Measurements from ENCODE around the gene TLE6.
"Not testable (repeated sequence)": the region's sequence is repeated elsewhere in the genome, so short reads cannot be mapped to it uniquely, and the experiment has no call there.

Gene TLE6

DNA sequence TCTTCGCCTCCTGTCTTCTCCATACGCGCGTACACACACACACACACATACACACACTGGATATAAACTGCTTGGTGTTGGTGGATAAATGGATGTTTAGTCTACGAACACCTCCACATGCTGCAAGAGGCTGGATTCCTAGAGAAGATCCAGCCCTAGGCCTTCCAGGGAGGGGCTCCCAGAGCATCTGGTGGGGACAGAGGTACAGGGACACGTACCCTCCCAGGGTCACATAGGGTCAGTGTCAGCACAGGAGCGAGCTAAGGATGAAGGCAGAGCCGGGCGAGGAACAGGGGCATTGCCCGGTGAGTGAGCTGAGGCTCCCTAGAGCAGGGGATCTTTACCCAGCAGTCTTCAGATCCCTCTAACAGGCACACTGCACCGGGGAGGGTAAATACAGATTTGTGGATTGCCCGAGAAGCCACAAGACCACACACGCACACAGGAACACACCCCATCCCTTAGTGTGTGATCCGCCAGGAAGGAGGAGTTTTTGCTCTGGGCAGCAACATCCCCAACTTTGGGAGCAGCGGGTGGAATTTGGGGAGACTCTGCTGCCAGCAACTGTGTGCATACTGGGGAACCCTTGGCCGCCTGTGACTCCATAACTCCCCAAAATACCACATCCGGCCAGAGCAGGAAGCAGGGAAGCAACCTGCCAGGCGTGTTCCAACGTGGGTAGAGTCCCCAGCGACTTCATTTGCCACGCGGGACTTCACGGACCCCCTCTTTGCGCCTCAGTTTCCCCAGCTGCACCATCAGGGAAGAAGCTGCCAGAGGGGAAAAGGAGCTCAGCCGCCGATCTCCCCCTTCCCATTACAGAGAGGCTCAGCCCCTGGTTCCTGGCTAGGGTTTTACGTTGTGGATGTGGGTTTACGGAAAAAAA, 57.5 kb downstream of the TLE6 start:
- H3K27ac Mint-ChIP-seq = peak overlapping the region; percentile 96
- peak overlapping the region; percentile 92 to 93 for H3K4me3 Mint-ChIP-seq
- peaks cover 30 to 50% of the 10 kb centered on the region in 2 donors for H3K4me1 Mint-ChIP-seq
- peaks cover 17% of the 10 kb centered on the region in 2 donors for H3K27me3 Mint-ChIP-seq
- ATAC-seq (replicated peaks) (peak; percentile 21 to 23), DNase-seq (peak; percentile 25)
- no peaks in the 10 kb centered on the region for H3K36me3 Mint-ChIP-seq
- H3K9me3 Mint-ChIP-seq = no peaks in the 10 kb centered on the region

GRCh38 chr19:3035542-3036118, 58.3 kb downstream of the TLE6 start:
- peak; percentile 89 to 91 for ATAC-seq (replicated peaks)
- peaks cover 11% of the 10 kb centered on the region in 2 donors for H3K27me3 Mint-ChIP-seq
- peak overlapping the region; percentile 96 for H3K27ac Mint-ChIP-seq
- H3K9me3 Mint-ChIP-seq = no peaks in the 10 kb centered on the region
- peak; percentile 95 for DNase-seq
- H3K4me1 Mint-ChIP-seq = peaks cover 27 to 44% of the 10 kb centered on the region in 2 donors
- no peaks in the 10 kb centered on the region for H3K36me3 Mint-ChIP-seq
- H3K4me3 Mint-ChIP-seq = peak overlapping the region; percentile 92 to 93

DNA sequence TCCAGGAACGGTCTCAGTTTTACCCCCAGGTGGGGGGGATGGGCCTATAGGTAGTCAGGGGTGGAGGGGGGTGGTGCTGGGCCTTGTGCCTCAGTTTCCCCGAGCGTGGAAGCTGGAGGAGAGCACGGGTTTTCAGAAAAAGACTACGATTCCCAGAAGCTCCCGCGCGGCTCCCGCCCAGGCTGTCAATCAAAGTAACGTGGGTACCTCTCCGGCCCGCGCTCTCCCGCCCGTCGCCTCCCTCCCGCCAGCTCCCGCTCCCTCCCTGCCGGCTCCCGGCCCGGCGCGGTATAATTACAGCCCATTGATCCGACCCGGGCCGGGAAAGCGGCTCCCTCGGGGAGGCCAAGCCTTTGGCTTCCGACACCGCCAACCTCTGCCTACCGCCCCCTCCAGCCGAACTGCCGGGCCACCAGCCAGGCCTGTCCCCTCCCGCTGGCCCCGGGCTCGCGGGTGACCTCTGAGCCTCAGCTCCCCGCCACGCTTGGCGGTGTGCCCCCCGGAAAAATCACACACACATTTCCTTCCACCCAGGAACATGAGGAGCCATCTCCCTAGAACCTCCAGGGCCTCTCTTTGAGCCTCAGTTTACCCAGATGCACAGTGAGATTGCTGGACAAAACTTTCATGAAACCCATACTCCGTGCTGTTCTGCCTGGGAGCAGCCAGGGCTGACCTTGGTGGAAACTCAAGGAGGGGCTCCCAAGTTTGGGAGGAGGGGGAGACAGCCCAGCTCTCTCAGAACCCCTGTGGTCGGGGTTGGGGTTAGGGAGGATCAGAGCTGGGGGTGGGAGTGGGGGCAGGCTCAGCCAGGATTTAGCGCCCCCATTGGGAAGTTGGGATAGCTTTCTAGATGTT, 59.0 kb downstream of the TLE6 start:
- Mint-ChIP-seq H3K27me3 (peaks cover 11% of the 10 kb centered on the region in 2 donors), H3K4me3 (peak overlapping the region; percentile 92 to 93), H3K4me1 (peaks cover 27 to 47% of the 10 kb centered on the region in 2 donors), H3K27ac (peak overlapping the region; percentile 96), H3K9me3 (no peaks in the 10 kb centered on the region), H3K36me3 (no peaks in the 10 kb centered on the region)
- ATAC-seq (replicated peaks) = peak; percentile 72 to 74
- DNase-seq = peak; percentile 82

DNA sequence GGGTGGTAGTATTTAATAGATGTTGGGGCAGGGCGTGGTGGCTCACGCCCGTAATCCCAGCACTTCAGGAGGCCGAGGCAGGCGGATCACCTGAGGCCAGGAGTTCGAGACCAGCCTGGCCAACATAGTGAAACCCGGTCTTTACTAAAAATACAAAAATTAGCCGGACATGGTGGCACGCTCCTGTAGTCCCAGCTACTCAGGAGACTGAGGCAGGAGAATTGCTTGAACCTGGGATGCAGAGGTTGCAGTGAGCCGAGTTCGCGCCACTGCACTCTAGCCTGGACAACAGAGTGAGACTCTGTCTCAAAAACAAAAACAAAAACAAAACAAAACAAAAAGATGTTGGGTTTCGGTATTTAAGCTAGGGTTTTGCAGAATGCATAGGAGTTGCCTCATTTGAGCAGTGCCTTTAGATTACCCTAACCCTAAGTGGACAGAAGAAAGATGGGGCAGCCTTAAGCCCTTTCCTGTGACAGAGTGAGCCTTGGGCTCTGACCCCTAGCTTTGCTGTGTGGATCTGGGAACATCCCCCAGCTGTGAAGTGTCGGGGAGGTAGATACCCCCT, 59.7 kb downstream of the TLE6 start:
- DNase-seq; H3K9me3 Mint-ChIP-seq; ATAC-seq (replicated peaks); H3K27me3 Mint-ChIP-seq; H3K36me3 Mint-ChIP-seq: not testable (repeated sequence)
- H3K4me1 Mint-ChIP-seq = peaks cover 30 to 51% of the 10 kb centered on the region in 2 donors
- H3K4me3 Mint-ChIP-seq = peak overlapping the region; percentile 92 to 93
- H3K27ac Mint-ChIP-seq = peak overlapping the region; percentile 25

GRCh38 chr19:3038214-3038613, 60.9 kb downstream of the TLE6 start:
- no peaks in the 10 kb centered on the region for H3K36me3 Mint-ChIP-seq
- ATAC-seq (replicated peaks) (no peak), DNase-seq (no peak)
- peaks cover 4 to 5% of the 10 kb centered on the region in 2 donors for H3K27me3 Mint-ChIP-seq
- no peaks in the 10 kb centered on the region for H3K9me3 Mint-ChIP-seq
- no peak overlapping the region for H3K4me3 Mint-ChIP-seq
- peaks cover 34 to 59% of the 10 kb centered on the region in 2 donors for H3K4me1 Mint-ChIP-seq
- peak overlapping the region; percentile 37 for H3K27ac Mint-ChIP-seq

- no peaks in the 10 kb centered on the region for H3K36me3 Mint-ChIP-seq
- H3K27ac Mint-ChIP-seq = no peak overlapping the region
- peaks cover 4 to 5% of the 10 kb centered on the region in 2 donors for H3K27me3 Mint-ChIP-seq
- peaks cover 34 to 53% of the 10 kb centered on the region in 2 donors for H3K4me1 Mint-ChIP-seq
- no peak for ATAC-seq (replicated peaks)
- no peak for DNase-seq
- H3K9me3 Mint-ChIP-seq = no peaks in the 10 kb centered on the region
- no peak overlapping the region for H3K4me3 Mint-ChIP-seq
Observed at GRCh38 chr19:3039125-3039524, 61.8 kb downstream of the TLE6 start.

DNA sequence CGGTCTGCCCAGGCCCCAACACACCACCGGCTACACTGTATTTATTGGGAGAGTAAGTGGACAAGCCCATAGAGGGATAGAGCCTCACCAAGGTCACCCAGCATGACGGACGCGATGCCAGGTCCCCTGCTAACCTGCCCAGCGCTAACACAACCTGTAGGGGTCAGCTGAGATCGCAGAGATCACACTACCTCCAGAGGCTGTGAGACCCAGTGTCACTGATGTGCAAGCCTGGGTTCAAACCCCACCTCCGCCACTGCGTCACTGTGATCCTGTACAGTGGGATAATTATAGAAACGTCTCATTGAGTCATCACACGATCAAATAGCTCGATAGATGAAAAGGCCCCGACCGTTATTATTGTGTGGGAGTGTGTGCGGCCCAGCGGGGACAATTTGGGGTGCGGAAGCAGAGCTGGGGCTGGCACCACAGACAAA, 62.3 kb downstream of the TLE6 start:
- Mint-ChIP-seq H3K27ac (no peak overlapping the region), H3K4me3 (no peak overlapping the region)

GRCh38 chr19:3041327-3041726, 64.0 kb downstream of the TLE6 start:
- peaks cover 19 to 31% of the 10 kb centered on the region in 2 donors for H3K4me1 Mint-ChIP-seq
- H3K27ac Mint-ChIP-seq = no peak overlapping the region
- H3K36me3 Mint-ChIP-seq = no peaks in the 10 kb centered on the region
- DNase-seq (no peak), ATAC-seq (replicated peaks) (no peak)
- peak overlapping the region in 1 of 2 donors; percentile 19 for H3K4me3 Mint-ChIP-seq
- H3K27me3 Mint-ChIP-seq = no peaks in the 10 kb centered on the region
- no peaks in the 10 kb centered on the region for H3K9me3 Mint-ChIP-seq

More for the DNA sequence above, 62.3 kb downstream of the TLE6 start:
- no peaks in the 10 kb centered on the region for H3K36me3 Mint-ChIP-seq
- H3K27me3 Mint-ChIP-seq = peaks cover 0 to under 1% of the 10 kb centered on the region in 2 donors
- no peak for DNase-seq
- H3K4me1 Mint-ChIP-seq = peaks cover 29 to 48% of the 10 kb centered on the region in 2 donors
- no peaks in the 10 kb centered on the region for H3K9me3 Mint-ChIP-seq
- ATAC-seq (replicated peaks) = no peak

DNA sequence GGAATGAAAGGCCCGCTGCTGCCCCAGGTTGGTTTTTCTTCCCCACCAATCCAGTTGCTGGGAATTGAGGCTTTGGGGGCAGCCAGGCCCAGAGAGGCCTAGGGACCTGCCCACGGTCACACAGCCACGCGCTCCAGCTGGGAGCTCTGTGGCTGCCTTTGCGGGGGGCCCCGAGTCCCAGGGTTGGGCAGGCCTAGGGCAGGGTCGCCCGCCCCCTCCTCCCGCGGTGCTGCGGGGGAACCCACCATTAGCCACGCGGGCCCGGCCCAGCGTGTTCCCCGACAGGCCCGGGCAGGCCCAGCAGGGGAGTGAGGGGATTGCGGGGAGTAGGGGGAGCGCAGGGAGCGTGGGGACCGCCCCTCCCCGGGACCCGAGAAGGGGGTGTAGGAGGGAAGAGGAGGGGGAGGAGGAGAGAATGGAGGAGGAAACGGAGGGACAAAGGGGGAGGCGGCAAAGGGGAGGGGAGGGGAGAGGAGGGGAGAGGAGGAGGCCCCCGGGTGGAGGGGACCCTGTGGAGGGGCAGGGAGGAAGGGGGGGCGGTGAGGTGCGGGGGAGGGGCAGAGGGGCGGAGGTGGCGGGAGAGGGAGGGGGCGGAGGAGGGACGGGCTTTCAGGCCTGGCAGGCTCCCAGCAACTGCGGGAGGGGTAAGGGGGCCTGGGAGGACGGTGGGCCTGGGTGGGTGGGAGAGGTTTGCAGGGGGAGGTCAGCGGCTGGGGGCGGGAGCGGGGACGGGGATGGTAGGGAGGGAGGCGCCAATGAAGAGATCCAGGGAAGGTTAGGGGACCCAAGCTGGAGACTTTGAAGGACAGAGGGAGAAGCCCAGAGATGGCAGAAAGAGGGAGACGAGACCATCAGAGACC, 64.6 kb downstream of the TLE6 start:
- peak overlapping the region; percentile 60 for H3K27ac Mint-ChIP-seq
- DNase-seq (no peak), ATAC-seq (replicated peaks) (no peak)
- no peaks in the 10 kb centered on the region for H3K36me3 Mint-ChIP-seq
- H3K9me3 Mint-ChIP-seq = no peaks in the 10 kb centered on the region
- peaks cover 15 to 25% of the 10 kb centered on the region in 2 donors for H3K4me1 Mint-ChIP-seq
- peak overlapping the region; percentile 19 to 44 for H3K4me3 Mint-ChIP-seq
- H3K27me3 Mint-ChIP-seq = no peaks in the 10 kb centered on the region

DNA sequence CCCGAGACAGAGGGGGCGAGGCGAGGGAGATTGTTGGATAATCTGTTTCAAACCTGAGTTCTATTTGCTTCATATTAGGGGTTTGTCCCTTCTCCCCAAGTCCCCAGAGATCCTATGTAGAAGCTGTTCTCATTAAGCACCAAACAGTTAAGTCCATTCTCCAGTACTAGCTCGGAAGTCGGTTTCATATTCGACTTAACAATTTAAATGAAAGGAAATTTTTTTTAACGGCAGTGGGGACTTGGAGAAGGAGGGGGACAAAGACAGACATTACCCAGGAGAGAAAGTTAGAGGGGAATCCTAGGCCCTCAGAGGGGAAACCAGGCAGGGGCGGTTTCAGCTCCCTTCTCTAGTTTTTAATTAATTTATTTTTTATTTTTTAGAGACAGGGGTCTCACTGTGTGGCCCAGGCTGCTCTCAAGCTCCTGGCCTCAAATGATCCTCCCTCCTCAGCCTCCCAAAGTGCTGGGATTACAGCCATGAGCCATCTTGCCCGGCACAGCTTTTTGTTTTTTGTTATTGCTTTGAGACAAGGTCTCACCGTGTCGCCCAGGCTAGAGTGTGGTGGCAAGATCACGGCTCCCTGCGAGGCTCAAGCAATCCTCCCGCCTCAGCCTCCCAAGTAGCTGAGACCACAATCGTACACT, 65.4 kb downstream of the TLE6 start:
- ATAC-seq (replicated peaks) (peak in 1 of 2 donors; percentile 41), DNase-seq (no peak)
- Mint-ChIP-seq H3K4me3 (peak overlapping the region in 1 of 2 donors; percentile 44), H3K27me3 (no peaks in the 10 kb centered on the region), H3K9me3 (no peaks in the 10 kb centered on the region), H3K27ac (peak overlapping the region; percentile 60), H3K4me1 (peaks cover 18 to 26% of the 10 kb centered on the region in 2 donors), H3K36me3 (no peaks in the 10 kb centered on the region)
